ENCODE measurements around the gene TLCD1. TPM values are rescaled to one million over a fixed set of nuclear protein-coding genes. Genes with fewer than 3 reads are reported as not detected.

TLCD1 gene
- total and polyA plus RNA-seq, 2 of the 8 experiments (the other 6 are each of a cell fraction or from before 2014, with no cell fraction given), result 40.7 to 128 TPM

DNA sequence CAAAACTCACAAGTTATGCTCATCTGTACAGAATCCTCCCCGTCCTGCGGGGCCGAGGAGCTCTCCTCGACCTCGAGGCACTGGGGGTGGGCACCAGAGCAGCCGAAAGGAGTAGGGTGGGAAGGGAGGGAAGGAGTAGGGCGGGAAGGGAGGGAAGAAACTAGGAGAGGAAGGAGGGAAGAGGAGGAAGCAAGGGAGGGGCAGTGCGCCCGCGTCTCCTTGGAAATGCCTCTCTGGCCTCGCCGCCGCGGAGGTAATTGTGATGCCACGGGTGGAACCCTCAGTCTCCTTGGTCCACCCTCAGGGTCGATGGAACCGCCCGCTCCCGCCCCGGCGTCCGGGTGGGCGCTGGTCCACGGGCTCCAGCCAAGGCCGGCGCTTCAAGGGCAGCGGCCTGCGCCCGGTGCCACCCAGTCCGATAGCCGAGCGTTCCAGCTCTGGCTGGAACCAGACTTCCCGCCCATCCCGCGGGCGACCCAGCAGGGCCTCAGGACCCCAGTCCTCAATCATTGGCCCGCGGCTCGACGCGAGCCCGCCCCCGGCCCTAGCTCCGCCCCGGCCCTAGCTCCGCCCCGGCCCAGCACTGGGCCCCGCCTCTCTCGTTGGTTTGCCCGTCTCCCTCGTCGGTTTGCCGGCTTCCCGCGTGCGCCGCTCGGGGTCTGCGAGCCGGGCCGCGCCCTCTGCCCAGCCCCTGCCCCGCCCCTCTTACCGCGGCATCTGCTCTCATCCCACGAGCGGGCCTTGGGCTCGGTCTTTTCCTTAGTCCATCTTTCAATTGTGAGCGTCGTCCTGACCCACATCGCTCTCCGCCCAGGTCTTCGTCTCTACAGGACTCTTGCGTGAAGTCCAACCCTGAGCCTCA is 14.9 kb downstream of the TLCD1 start (continued):
- TF ChIP-seq EGR1 (IDR thresholded peaks at IDR 0.05; ENCODE audit: borderline replicate concordance, low read depth, low read length) (no peak), JUND (IDR thresholded peaks at IDR 0.05; ENCODE audit: low read length) (no peak), KDM1A (IDR thresholded peaks at IDR 0.05; ENCODE audit: borderline replicate concordance, low read length) (no peak), HDAC6 (IDR thresholded peaks at IDR 0.05; ENCODE audit: low read depth, low read length) (no peak), ASH2L (IDR thresholded peaks at IDR 0.05; ENCODE audit: low read length) (no peak), CTBP2 (IDR thresholded peaks at IDR 0.05; ENCODE audit: borderline replicate concordance, insufficient read depth, insufficient read length, low read length) (no peak), CREB1 (IDR thresholded peaks at IDR 0.05) (no peak; the same call in 1 of the 2 replicates), POLR2A (IDR thresholded peaks at IDR 0.05; ENCODE audit: control extremely low read depth in 1 of 2, low read depth in 2 of 2, low read length in 2 of 2) (peak; percentile 96 to 99), SP2 (IDR thresholded peaks at IDR 0.05; ENCODE audit: low read length) (no peak), TAF7 (optimal IDR thresholded peaks at IDR 0.05; ENCODE audit: borderline replicate concordance, low read depth, low read length) (peak; percentile 67), SIX5 (IDR thresholded peaks at IDR 0.05; ENCODE audit: low read depth, low read length) (no peak)
- TF ChIP-seq, protein P1, sequence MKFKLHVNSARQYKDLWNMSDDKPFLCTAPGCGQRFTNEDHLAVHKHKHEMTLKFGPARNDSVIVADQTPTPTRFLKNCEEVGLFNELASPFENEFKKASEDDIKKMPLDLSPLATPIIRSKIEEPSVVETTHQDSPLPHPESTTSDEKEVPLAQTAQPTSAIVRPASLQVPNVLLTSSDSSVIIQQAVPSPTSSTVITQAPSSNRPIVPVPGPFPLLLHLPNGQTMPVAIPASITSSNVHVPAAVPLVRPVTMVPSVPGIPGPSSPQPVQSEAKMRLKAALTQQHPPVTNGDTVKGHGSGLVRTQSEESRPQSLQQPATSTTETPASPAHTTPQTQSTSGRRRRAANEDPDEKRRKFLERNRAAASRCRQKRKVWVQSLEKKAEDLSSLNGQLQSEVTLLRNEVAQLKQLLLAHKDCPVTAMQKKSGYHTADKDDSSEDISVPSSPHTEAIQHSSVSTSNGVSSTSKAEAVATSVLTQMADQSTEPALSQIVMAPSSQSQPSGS (IDR thresholded peaks at IDR 0.05; ENCODE audit: low read length), result 0 out of 2 replicates have a peak, but pooled peaks have one; percentile 26
